K562 (cell line): ENCODE results near the gene ZNF584. TPM values are rescaled to one million over a fixed set of nuclear protein-coding genes. Genes with fewer than 3 reads are reported as not detected.

ENCODE experiments used
- CBX2 ChIP-seq: fragments of 200-600 bp; sonication (generic); IDR thresholded peaks from one replicate; pipeline ENCODE4 v1.6.1; 2012; ENCODE audit warnings: mild to moderate bottlenecking, low read length, inconsistent platforms; ENCODE audit not compliant: insufficient read depth, poor library complexity, severe bottlenecking
- CREB1 ChIP-seq, 2 experiments: sonication (generic) in 1 of 2; formaldehyde crosslinking in 1 of 2; IDR thresholded peaks; 2 replicates each; pipeline versions ENCODE4 v1.6.1 to v1.8.0; 2012 to 2022; ENCODE audit warnings: inconsistent platforms in 1 of 2, mild to moderate bottlenecking in 1 of 2, missing genetic modification reagents in 1 of 2, moderate library complexity in 1 of 2
- CSDE1 ChIP-seq, 2 experiments: fragments of 450-650 bp; IDR thresholded peaks; 2 replicates each; pipeline ENCODE4 v1.6.1; 2016; ENCODE audit warnings: mild to moderate bottlenecking in 1 of 2
- FOXA1 ChIP-seq: fragments of 450-650 bp; IDR thresholded peaks from 2 replicates; pipeline ENCODE4 v1.6.1; 2016; ENCODE audit warnings: mild to moderate bottlenecking, borderline replicate concordance
- GABPA ChIP-seq: fragments of 200-800 bp; sonication (Bioruptor generic); conservative IDR thresholded peaks from 2 replicates; pipeline ENCODE4 v1.6.1; 2016; ENCODE audit warnings: low read depth, missing genetic modification characterization, missing compliant biosample characterization
- HMG20B ChIP-seq: fragments of 250-450 bp; sonication (Bioruptor Pico); IDR thresholded peaks from 2 replicates; pipeline ENCODE4 v1.5.0; 2021; ENCODE audit warnings: mild to moderate bottlenecking
- HMGN3 ChIP-seq: IDR thresholded peaks from 2 replicates; pipeline ENCODE4 v1.6.1; 2011; ENCODE audit warnings: borderline replicate concordance, low read depth, mild to moderate bottlenecking, mixed read lengths, low read length; ENCODE audit not compliant: insufficient read length; ENCODE audit errors: extremely low read depth
- KAT7 ChIP-seq: sonication (generic); formaldehyde crosslinking; IDR thresholded peaks from 2 replicates; pipeline ENCODE4 v1.8.0; 2022; ENCODE audit warnings: missing genetic modification reagents, mild to moderate bottlenecking, borderline replicate concordance
- KLF10 ChIP-seq: fragments of 250-450 bp; sonication (Bioruptor Pico); IDR thresholded peaks from 2 replicates; pipeline ENCODE4 v1.6.1; 2021; ENCODE audit warnings: matching md5 sums
- POLR3G ChIP-seq: IDR thresholded peaks from 2 replicates; pipeline ENCODE4 v1.6.1; 2011; ENCODE audit not compliant: insufficient read length, insufficient replicate concordance; ENCODE audit errors: extremely low read depth
- PRPF4 ChIP-seq: fragments of 200-400 bp; formaldehyde crosslinking; IDR thresholded peaks from one replicate; pipeline ENCODE4 v1.6.1; 2017; ENCODE audit warnings: low read length, low read depth, mild to moderate bottlenecking; ENCODE audit not compliant: insufficient read depth, poor library complexity, severe bottlenecking
- SAFB ChIP-seq: fragments of 200-400 bp; formaldehyde crosslinking; IDR thresholded peaks from 2 replicates; pipeline ENCODE4 v1.6.1; 2017; ENCODE audit warnings: low read depth, low read length, borderline replicate concordance
- SRSF3 ChIP-seq: fragments of 200-400 bp; formaldehyde crosslinking; IDR thresholded peaks from 2 replicates; pipeline ENCODE4 v1.6.1; 2016; ENCODE audit warnings: mild to moderate bottlenecking, low read length, moderate library complexity; ENCODE audit not compliant: insufficient read depth
- TEAD2 ChIP-seq: fragments of 450-650 bp; IDR thresholded peaks from 2 replicates; pipeline ENCODE4 v1.6.1; 2016; ENCODE audit warnings: missing genetic modification characterization, control low read depth, missing compliant biosample characterization
- TEAD4 ChIP-seq, 2 experiments: sonication (generic) in 1 of 2; formaldehyde crosslinking in 1 of 2; IDR thresholded peaks; 2 replicates each; pipeline versions ENCODE4 v1.6.1 to v1.8.0; 2012 to 2022; ENCODE audit warnings: borderline replicate concordance in 1 of 2, inconsistent platforms in 1 of 2, low read length in 1 of 2, mild to moderate bottlenecking in 1 of 2, missing genetic modification reagents in 1 of 2
- ZNF316 ChIP-seq: fragments of 450-650 bp; IDR thresholded peaks from 2 replicates; pipeline ENCODE4 v1.6.1; 2016
- ZNF507 ChIP-seq: conservative IDR thresholded peaks from 2 replicates; pipeline ENCODE4 v1.6.1; 2017; ENCODE audit warnings: missing genetic modification characterization, missing compliant biosample characterization
- ZNF583 ChIP-seq: fragments of 250-450 bp; sonication (Bioruptor Pico); IDR thresholded peaks from 2 replicates; pipeline ENCODE4 v1.4.0; 2020
- ZNF699 ChIP-seq: fragments of 250-450 bp; sonication (Bioruptor Pico); IDR thresholded peaks from 2 replicates; pipeline ENCODE4 v1.8.0; 2021; ENCODE audit warnings: mild to moderate bottlenecking, moderate library complexity; ENCODE audit not compliant: insufficient replicate concordance
- polyA plus RNA-seq, 8 experiments: library from polyadenylated mRNA; depleted of rRNA in 4 of 8; stranded (reverse) in 5 of 8; unstranded in 3 of 8; fragments of >200 nt; fragmentation: Nextera tagmentation in 2 of 8; fragmentation: Illumina TruSeq in 1 of 8; extraction: Ambion mirVana in 2 of 8; extraction: Trizol in 1 of 8; gene quantifications; 2 replicates each; pipeline versions ENCODE4 v1.2.1 to v1.2.3, GENCODE V29; 2011 to 2014; ENCODE audit warnings: inconsistent platforms in 1 of 8, missing spikeins in 1 of 8
- total RNA-seq, 7 experiments: library from RNA; depleted of rRNA in 6 of 7; stranded (reverse); fragments of >200 nt in 6 of 7; fragmentation: Illumina TruSeq in 2 of 7; extraction: Trizol in 2 of 7; gene quantifications; 2 replicates each; pipeline versions ENCODE4 v1.2.1 to v1.2.3, GENCODE V29; 2011 to 2021; ENCODE audit warnings: low replicate concordance in 1 of 7
- TF ChIP-seq, protein P1 (sequence below): fragments of 450-650 bp; IDR thresholded peaks from 2 replicates; pipeline ENCODE4 v1.6.1; 2016; ENCODE audit warnings: low read depth

ZNF584 gene
- total and polyA plus RNA-seq, 9 of the 15 experiments (the other 6 are each of a cell fraction or from before 2014, with no cell fraction given): 5.8 to 43.4 (median 24.6) TPM

DNA sequence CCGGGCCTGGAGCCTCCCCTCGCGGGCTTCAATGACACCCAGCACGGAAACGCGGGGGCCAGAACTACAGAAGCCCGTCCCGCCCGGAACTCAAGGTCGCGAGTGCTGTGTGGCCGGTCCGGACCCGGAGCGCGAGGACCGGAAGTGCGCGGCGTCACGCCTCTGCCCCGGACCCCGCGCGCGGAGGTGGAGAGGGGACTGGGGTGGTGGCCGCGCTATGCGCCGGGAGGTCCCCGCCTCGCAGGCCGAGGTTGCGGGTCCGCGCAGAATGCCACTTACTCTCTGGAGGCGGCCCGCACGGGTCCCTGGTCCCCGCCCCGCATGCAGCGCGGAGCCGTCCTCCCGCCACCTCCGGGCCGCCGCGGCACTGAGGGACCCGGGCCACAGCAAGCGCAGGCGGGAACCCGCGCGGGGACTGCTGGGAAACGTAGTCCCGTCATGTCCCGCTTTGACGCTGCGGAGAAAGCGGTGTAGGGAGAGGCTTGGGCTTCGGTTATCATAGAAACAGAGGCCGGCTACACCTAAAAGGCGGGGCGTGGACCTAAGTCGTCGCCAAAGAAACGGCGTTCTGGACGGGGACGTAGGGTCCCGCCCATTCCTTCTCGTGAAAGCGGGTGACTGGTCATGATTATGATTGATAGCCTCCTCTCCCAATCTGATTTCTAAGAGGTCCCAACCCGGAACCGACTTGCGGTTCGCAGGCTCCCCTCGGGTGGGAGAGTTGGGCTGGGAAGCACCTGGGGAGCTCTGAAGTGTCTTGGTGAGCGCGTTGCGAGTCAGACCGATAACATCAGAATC lies 27.6 kb upstream of the ZNF584 start, which contains the start of gene ZNF837 (continued):
- TF ChIP-seq, protein P1, sequence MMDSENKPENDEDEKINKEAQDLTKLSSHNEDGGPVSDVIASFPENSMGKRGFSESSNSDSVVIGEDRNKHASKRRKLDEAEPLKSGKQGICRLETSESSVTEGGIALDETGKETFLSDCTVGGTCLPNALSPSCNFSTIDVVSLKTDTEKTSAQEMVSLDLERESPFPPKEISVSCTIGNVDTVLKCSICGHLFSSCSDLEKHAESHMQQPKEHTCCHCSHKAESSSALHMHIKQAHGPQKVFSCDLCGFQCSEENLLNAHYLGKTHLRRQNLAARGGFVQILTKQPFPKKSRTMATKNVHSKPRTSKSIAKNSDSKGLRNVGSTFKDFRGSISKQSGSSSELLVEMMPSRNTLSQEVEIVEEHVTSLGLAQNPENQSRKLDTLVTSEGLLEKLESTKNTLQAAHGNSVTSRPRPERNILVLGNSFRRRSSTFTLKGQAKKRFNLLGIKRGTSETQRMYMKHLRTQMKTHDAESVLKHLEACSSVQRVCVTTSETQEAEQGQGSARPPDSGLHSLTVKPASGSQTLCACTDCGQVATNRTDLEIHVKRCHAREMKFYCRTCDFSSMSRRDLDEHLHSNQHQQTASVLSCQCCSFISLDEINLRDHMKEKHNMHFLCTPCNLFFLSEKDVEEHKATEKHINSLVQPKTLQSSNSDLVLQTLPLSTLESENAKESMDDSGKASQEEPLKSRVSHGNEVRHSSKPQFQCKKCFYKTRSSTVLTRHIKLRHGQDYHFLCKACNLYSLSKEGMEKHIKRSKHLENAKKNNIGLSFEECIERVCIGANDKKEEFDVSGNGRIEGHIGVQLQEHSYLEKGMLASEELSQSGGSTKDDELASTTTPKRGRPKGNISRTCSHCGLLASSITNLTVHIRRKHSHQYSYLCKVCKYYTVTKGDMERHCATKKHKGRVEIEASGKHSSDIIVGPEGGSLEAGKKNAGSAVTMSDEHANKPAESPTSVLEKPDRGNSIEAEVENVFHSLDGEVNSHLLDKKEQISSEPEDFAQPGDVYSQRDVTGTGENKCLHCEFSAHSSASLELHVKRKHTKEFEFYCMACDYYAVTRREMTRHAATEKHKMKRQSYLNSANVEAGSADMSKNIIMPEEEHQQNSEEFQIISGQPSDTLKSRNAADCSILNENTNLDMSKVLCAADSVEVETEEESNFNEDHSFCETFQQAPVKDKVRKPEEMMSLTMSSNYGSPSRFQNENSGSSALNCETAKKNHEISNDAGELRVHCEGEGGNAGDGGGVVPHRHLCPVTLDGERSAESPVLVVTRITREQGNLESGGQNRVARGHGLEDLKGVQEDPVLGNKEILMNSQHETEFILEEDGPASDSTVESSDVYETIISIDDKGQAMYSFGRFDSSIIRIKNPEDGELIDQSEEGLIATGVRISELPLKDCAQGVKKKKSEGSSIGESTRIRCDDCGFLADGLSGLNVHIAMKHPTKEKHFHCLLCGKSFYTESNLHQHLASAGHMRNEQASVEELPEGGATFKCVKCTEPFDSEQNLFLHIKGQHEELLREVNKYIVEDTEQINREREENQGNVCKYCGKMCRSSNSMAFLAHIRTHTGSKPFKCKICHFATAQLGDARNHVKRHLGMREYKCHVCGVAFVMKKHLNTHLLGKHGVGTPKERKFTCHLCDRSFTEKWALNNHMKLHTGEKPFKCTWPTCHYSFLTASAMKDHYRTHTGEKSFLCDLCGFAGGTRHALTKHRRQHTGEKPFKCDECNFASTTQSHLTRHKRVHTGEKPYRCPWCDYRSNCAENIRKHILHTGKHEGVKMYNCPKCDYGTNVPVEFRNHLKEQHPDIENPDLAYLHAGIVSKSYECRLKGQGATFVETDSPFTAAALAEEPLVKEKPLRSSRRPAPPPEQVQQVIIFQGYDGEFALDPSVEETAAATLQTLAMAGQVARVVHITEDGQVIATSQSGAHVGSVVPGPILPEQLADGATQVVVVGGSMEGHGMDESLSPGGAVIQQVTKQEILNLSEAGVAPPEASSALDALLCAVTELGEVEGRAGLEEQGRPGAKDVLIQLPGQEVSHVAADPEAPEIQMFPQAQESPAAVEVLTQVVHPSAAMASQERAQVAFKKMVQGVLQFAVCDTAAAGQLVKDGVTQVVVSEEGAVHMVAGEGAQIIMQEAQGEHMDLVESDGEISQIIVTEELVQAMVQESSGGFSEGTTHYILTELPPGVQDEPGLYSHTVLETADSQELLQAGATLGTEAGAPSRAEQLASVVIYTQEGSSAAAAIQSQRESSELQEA: no peak
- TF ChIP-seq ZNF583 (CRISPR knock-in tag) (no peak), ZNF316 (no peak), KLF10 (CRISPR knock-in tag) (no peak), SRSF3 (no peak), CSDE1 (IDR thresholded peaks at IDR 0.05) (peak in 1 of 2 experiments; percentile 98; a peak in 2 of 4 replicates), PRPF4 (peak; percentile 37), SAFB (peak; percentile 76; the same call in 1 of the 2 replicates), KAT7 (CRISPR knock-in tag) (0 out of 2 replicates have a peak, but pooled peaks have one; percentile 56), CREB1 (IDR thresholded peaks at IDR 0.05) (peak; percentile 76), CREB1 (CRISPR knock-in tag; IDR thresholded peaks at IDR 0.05) (peak; percentile 88), ZNF507 (tag) (no peak), GABPA (tag) (peak; percentile 100), FOXA1 (no peak), CBX2 (no peak), POLR3G (no peak), HMGN3 (peak; percentile 95), TEAD2 (tag) (no peak), ZNF699 (no peak), HMG20B (CRISPR knock-in tag) (no peak), TEAD4 (IDR thresholded peaks at IDR 0.05; ENCODE audit: low read length) (0 out of 2 replicates have a peak, but pooled peaks have one; percentile 19), TEAD4 (CRISPR knock-in tag; IDR thresholded peaks at IDR 0.05; ENCODE audit: borderline replicate concordance) (no peak)
